ENCODE data around the gene MT1G. TPM values are rescaled to one million over a fixed set of nuclear protein-coding genes. Genes with fewer than 3 reads are reported as not detected.

Gene MT1G
- total RNA-seq, 1 donor = not detected

- no peak for TF ChIP-seq CTCF (IDR thresholded peaks at IDR 0.05; ENCODE audit: insufficient read depth, low read length)
Observed at GRCh38 chr16:56641166-56641565, 26.7 kb downstream of the MT1G start.

GRCh38 chr16:56640076-56640475 is 27.8 kb downstream of the MT1G start:
- no peak for TF ChIP-seq CTCF (IDR thresholded peaks at IDR 0.05; ENCODE audit: insufficient read depth, low read length)
- DNase-seq (ENCODE audit: low read depth) = no peak

More at GRCh38 chr16:56641166-56641565, 26.7 kb downstream of the MT1G start:
- no peak overlapping the region for H3K4me3 ChIP-seq (ENCODE audit: low read depth, low read length)
- DNase-seq (ENCODE audit: low read depth) = no peak

GRCh38 chr16:56639045-56639444 is 28.8 kb downstream of the MT1G start:
- DNase-seq (ENCODE audit: low read depth) = no peak
- H3K4me3 ChIP-seq (ENCODE audit: low read depth, low read length) = no peak overlapping the region
- TF ChIP-seq CTCF (IDR thresholded peaks at IDR 0.05; ENCODE audit: insufficient read depth, low read length) = no peak

More at GRCh38 chr16:56640076-56640475, 27.8 kb downstream of the MT1G start:
- no peak overlapping the region for H3K4me3 ChIP-seq (ENCODE audit: low read depth, low read length)

- TF ChIP-seq CTCF (IDR thresholded peaks at IDR 0.05; ENCODE audit: insufficient read depth, low read length) = no peak
- peak; percentile 44 for DNase-seq (ENCODE audit: low read depth)
- H3K4me3 ChIP-seq (ENCODE audit: low read depth, low read length) = peak within 1 kb of the TSS; percentile 60
Observed at GRCh38 chr16:56637814-56638750, 29.8 kb downstream of the MT1G start, which contains the start of gene MT1A. TSS of gene MT1A (plus strand) at chr16:56638666. CDS start at chr16:56638739, 73 bp downstream.

GRCh38 chr16:56636616-56637413 is 31.1 kb downstream of the MT1G start:
- DNase-seq (ENCODE audit: low read depth) = no peak
- TF ChIP-seq CTCF (IDR thresholded peaks at IDR 0.05; ENCODE audit: insufficient read depth, low read length) = no peak
- no peak overlapping the region for H3K4me3 ChIP-seq (ENCODE audit: low read depth, low read length)

- TF ChIP-seq CTCF (IDR thresholded peaks at IDR 0.05; ENCODE audit: insufficient read depth, low read length) = no peak
- no peak overlapping the region for H3K4me3 ChIP-seq (ENCODE audit: low read depth, low read length)
- no peak for DNase-seq (ENCODE audit: low read depth)
Observed at GRCh38 chr16:56635441-56635967, 32.4 kb downstream of the MT1G start.

All from fibroblast of the aortic adventitia (primary cell).